Endodermal cell (in vitro differentiated cells): ENCODE results near the gene CAPN1. TPM values are rescaled to one million over a fixed set of nuclear protein-coding genes. Genes with fewer than 3 reads are reported as not detected.
A peak's percentile ranks its signal among the peaks of the same experiment; 100 is the strongest.

ENCODE experiments used
- DNase-seq: peaks from one replicate; pipeline ENCODE4 v3.0.0-alpha.2; 2017
- H3K27ac ChIP-seq: 2 replicates; pipeline ENCODE4 v1.5.1; 2013; ENCODE audit warnings: mild to moderate bottlenecking, low read depth, low read length, moderate library complexity
- H3K27me3 ChIP-seq: 2 replicates; pipeline ENCODE4 v1.6.1; 2013; ENCODE audit warnings: mild to moderate bottlenecking, low read length, moderate library complexity; ENCODE audit not compliant: insufficient read depth, control insufficient read depth, poor library complexity, severe bottlenecking
- H3K36me3 ChIP-seq: 2 replicates; pipeline ENCODE4 v1.7.0; 2013; ENCODE audit warnings: mild to moderate bottlenecking, low read length, moderate library complexity; ENCODE audit not compliant: control insufficient read depth, insufficient read depth
- H3K4me1 ChIP-seq: one replicate; pipeline ENCODE4 v1.7.0; 2013; ENCODE audit warnings: low read length; ENCODE audit not compliant: control insufficient read depth, insufficient read depth
- H3K4me3 ChIP-seq: 2 replicates; pipeline ENCODE4 v1.5.1; 2013; ENCODE audit warnings: mild to moderate bottlenecking, low read length, moderate library complexity
- H3K9ac ChIP-seq: 2 replicates; pipeline ENCODE4 v1.6.1; 2013; ENCODE audit warnings: mild to moderate bottlenecking, low read length, moderate library complexity; ENCODE audit not compliant: poor library complexity, severe bottlenecking; ENCODE audit errors: extremely low read depth
- H3K9me3 ChIP-seq: 2 replicates; pipeline ENCODE4 v1.6.1; 2013; ENCODE audit warnings: mild to moderate bottlenecking, low read length, moderate library complexity; ENCODE audit not compliant: control insufficient read depth
- H3K27ac Mint-ChIP-seq: 2 replicates; pipeline ENCODE4 v1.8.0; 2020; ENCODE audit warnings: mixed read lengths
- H3K27me3 Mint-ChIP-seq: 2 replicates; pipeline ENCODE4 v1.8.0; 2021; ENCODE audit warnings: mild to moderate bottlenecking, mixed read lengths; ENCODE audit not compliant: insufficient read depth
- H3K36me3 Mint-ChIP-seq: 2 replicates; pipeline ENCODE4 v1.8.0; 2020; ENCODE audit warnings: low read depth, mixed read lengths
- H3K4me1 Mint-ChIP-seq: 2 replicates; pipeline ENCODE4 v1.8.0; 2020; ENCODE audit warnings: mixed read lengths
- H3K4me3 Mint-ChIP-seq: 2 replicates; pipeline ENCODE4 v1.8.0; 2020; ENCODE audit warnings: mild to moderate bottlenecking, moderate library complexity, mixed read lengths
- H3K9me3 Mint-ChIP-seq: 2 replicates; pipeline ENCODE4 v1.8.0; 2020; ENCODE audit warnings: mild to moderate bottlenecking, mixed read lengths
- WGBS, 2 experiments: methylation state at CpG; one replicate each; pipeline versions ENCODE4 v1.1.5 to v1.1.7; 2013; ENCODE audit warnings: missing lambda C conversion rate in 2 of 2, mixed read lengths in 1 of 2; ENCODE audit not compliant: insufficient coverage in 1 of 2, insufficient read length in 1 of 2; 5-methylcytosine and 5-hydroxymethylcytosine counted together
- total RNA-seq, 2 donors: library from RNA; stranded (reverse); fragmentation: NEBNext Ultra II Directional in 1 of 2; extraction: Animal tissue kit (Norgen Biotek cat#: 25700) in 1 of 2; gene quantifications; 2 replicates in 1 of 2; 3 replicates in 1 of 2; pipeline ENCODE4 v1.2.1, GENCODE V29; 2021
- TF ChIP-seq, protein P1 (sequence below): fragments of 200-600 bp; sonication (generic); conservative IDR thresholded peaks from 2 replicates; pipeline ENCODE4 v1.5.0; 2021; ENCODE audit warnings: antibody characterized with exemption, mild to moderate bottlenecking

Gene CAPN1
- total RNA-seq, 2 donors from 2014 or later = 183 to 223 TPM

DNA sequence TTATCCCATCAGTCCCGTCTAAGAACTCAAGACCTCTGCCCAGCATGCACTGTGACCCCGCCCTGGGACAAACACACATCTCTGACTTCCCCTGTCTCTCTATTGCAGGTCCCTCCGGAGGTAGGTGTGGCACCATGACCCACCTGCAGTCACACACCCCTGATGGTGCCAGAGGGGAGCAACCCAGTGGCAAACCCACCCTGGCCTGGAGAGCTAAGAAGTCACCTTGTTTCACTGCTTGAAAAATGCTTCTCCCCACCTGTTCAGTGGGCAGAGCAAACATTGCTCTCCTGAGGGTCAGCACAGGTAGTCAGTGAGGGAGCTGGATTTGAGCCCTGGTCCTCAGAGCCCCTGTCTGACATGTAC is 23.9 kb downstream of the CAPN1 start:
- peaks cover 70% of the 10 kb centered on the region for H3K36me3 ChIP-seq
- 90 to 96% methylated on average over 3 of the region's 3 CpGs for WGBS, 2 experiments
- no peaks in the 10 kb centered on the region for H3K27me3 ChIP-seq
- Mint-ChIP-seq H3K4me1 (peaks cover 4% of the 10 kb centered on the region), H3K36me3 (peaks cover 66% of the 10 kb centered on the region), H3K27ac (no peak overlapping the region), H3K9me3 (no peaks in the 10 kb centered on the region), H3K4me3 (no peak overlapping the region), H3K27me3 (no peaks in the 10 kb centered on the region)
- H3K27ac ChIP-seq = no peak overlapping the region
- DNase-seq = peak; percentile 28
- TF ChIP-seq, protein P1, sequence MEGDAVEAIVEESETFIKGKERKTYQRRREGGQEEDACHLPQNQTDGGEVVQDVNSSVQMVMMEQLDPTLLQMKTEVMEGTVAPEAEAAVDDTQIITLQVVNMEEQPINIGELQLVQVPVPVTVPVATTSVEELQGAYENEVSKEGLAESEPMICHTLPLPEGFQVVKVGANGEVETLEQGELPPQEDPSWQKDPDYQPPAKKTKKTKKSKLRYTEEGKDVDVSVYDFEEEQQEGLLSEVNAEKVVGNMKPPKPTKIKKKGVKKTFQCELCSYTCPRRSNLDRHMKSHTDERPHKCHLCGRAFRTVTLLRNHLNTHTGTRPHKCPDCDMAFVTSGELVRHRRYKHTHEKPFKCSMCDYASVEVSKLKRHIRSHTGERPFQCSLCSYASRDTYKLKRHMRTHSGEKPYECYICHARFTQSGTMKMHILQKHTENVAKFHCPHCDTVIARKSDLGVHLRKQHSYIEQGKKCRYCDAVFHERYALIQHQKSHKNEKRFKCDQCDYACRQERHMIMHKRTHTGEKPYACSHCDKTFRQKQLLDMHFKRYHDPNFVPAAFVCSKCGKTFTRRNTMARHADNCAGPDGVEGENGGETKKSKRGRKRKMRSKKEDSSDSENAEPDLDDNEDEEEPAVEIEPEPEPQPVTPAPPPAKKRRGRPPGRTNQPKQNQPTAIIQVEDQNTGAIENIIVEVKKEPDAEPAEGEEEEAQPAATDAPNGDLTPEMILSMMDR = no peak
- H3K4me3 ChIP-seq = no peak overlapping the region
- H3K9me3 ChIP-seq = no peaks in the 10 kb centered on the region
- H3K4me1 ChIP-seq = no peaks in the 10 kb centered on the region
- H3K9ac ChIP-seq = no peak overlapping the region

- peaks cover 66% of the 10 kb centered on the region for H3K36me3 Mint-ChIP-seq
- H3K4me3 Mint-ChIP-seq = no peak overlapping the region
- DNase-seq = no peak
- Histone ChIP-seq H3K4me1 (no peaks in the 10 kb centered on the region), H3K4me3 (no peak overlapping the region), H3K9me3 (no peaks in the 10 kb centered on the region), H3K27me3 (no peaks in the 10 kb centered on the region), H3K36me3 (peaks cover 69% of the 10 kb centered on the region), H3K9ac (no peak overlapping the region), H3K27ac (no peak overlapping the region)
- no peaks in the 10 kb centered on the region for H3K9me3 Mint-ChIP-seq
- no peak overlapping the region for H3K27ac Mint-ChIP-seq
- no peaks in the 10 kb centered on the region for H3K27me3 Mint-ChIP-seq
- H3K4me1 Mint-ChIP-seq = peaks cover 4% of the 10 kb centered on the region
- TF ChIP-seq, protein P1 = no peak
- WGBS, 2 experiments = 95 to 98% methylated on average over 11 to 17 of the region's 17 CpGs
Measured at GRCh38 chr11:65206441-65206841, 24.7 kb downstream of the CAPN1 start.

DNA sequence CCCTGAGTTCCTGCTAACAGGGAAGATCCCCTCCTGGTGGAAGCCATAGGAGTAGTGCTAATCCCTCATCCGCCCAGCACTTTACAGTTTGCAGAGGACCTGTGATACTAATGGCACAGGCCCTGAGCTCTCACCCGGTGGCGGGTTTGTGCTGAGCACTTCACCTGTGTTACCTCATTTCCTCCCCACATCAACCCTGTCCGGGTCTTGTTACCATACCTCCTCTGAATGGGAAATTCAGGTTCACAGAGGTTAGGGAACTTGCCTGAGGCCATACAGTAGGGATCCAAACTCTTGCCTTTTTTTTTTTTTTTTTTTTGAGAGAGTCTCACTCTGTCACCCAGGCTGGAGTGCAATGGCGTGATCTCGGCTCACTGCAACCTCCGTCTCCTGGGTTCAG is 25.2 kb downstream of the CAPN1 start:
- H3K27me3 ChIP-seq = no peaks in the 10 kb centered on the region
- no peak overlapping the region for H3K4me3 Mint-ChIP-seq
- H3K27me3 Mint-ChIP-seq = no peaks in the 10 kb centered on the region
- H3K9me3 Mint-ChIP-seq = no peaks in the 10 kb centered on the region
- H3K9me3 ChIP-seq = no peaks in the 10 kb centered on the region
- TF ChIP-seq, protein P1 = peak; percentile 35
- H3K36me3 ChIP-seq = peaks cover 74% of the 10 kb centered on the region
- H3K27ac Mint-ChIP-seq = no peak overlapping the region
- H3K36me3 Mint-ChIP-seq = peaks cover 66% of the 10 kb centered on the region
- H3K9ac ChIP-seq = no peak overlapping the region
- no peak overlapping the region for H3K27ac ChIP-seq
- DNase-seq = no peak
- 85 to 95% methylated on average over 4 to 7 of the region's 7 CpGs for WGBS, 2 experiments
- H3K4me1 Mint-ChIP-seq = peaks cover 4% of the 10 kb centered on the region
- H3K4me3 ChIP-seq = no peak overlapping the region
- H3K4me1 ChIP-seq = peaks cover 1% of the 10 kb centered on the region
